ENCODE results near the gene RPAIN.

Gene RPAIN

GRCh38 chr17:5473906-5474305 lies 53.9 kb downstream of the RPAIN start:
- TF ChIP-seq CTBP1 (IDR thresholded peaks at IDR 0.05; ENCODE audit: borderline replicate concordance) (no peak), SP1 (IDR thresholded peaks at IDR 0.05) (no peak), L3MBTL2 (conservative IDR thresholded peaks at IDR 0.05) (no peak), SUZ12 (IDR thresholded peaks at IDR 0.05) (no peak), ARNT (IDR thresholded peaks at IDR 0.05) (no peak), NFRKB (IDR thresholded peaks at IDR 0.05) (no peak), FOXK2 (IDR thresholded peaks at IDR 0.05) (no peak), TARDBP (IDR thresholded peaks at IDR 0.05) (no peak), BHLHE40 (IDR thresholded peaks at IDR 0.05; ENCODE audit: borderline replicate concordance) (no peak), HDGF (IDR thresholded peaks at IDR 0.05; ENCODE audit: borderline replicate concordance) (no peak), ZNF384 (IDR thresholded peaks at IDR 0.05) (no peak), FOXM1 (IDR thresholded peaks at IDR 0.05; ENCODE audit: borderline replicate concordance) (no peak), FOXA1 (IDR thresholded peaks at IDR 0.05) (no peak), ELF4 (IDR thresholded peaks at IDR 0.05) (no peak), LEF1 (IDR thresholded peaks at IDR 0.05; ENCODE audit: borderline replicate concordance) (no peak)
- ChIA-PET CTCF (no interaction called here), POLR2A (interaction anchor here (2.1 kb wide), 1 partner anchor 13 kb away, joined by 8 read pairs; the partner anchor contains the start of genes DERL2 and MIS12)
- DNase-seq (ENCODE audit: extremely low spot score): no peak

GRCh38 chr17:5478992-5479391 lies 59.0 kb downstream of the RPAIN start:
- CTCF ChIA-PET: no interaction called here
- DNase-seq (ENCODE audit: extremely low spot score): no peak
- POLR2A ChIA-PET: no interaction called here
- no peak for TF ChIP-seq PKNOX1 (IDR thresholded peaks at IDR 0.05)
- TF ChIP-seq ZNF384 (IDR thresholded peaks at IDR 0.05): no peak
- no peak for TF ChIP-seq FOXM1 (IDR thresholded peaks at IDR 0.05; ENCODE audit: borderline replicate concordance)
- TF ChIP-seq FOXA1 (IDR thresholded peaks at IDR 0.05): no peak
- no peak for TF ChIP-seq ELF4 (IDR thresholded peaks at IDR 0.05)

GRCh38 chr17:5480962-5481361 lies 61.0 kb downstream of the RPAIN start:
- DNase-seq (ENCODE audit: extremely low spot score): no peak
- TF ChIP-seq ARNT (IDR thresholded peaks at IDR 0.05): no peak
- no peak for TF ChIP-seq ELF4 (IDR thresholded peaks at IDR 0.05)
- no peak for TF ChIP-seq FOXM1 (IDR thresholded peaks at IDR 0.05; ENCODE audit: borderline replicate concordance)
- TF ChIP-seq SP1 (IDR thresholded peaks at IDR 0.05): no peak
- TF ChIP-seq HDGF (IDR thresholded peaks at IDR 0.05; ENCODE audit: borderline replicate concordance): no peak
- TF ChIP-seq BHLHE40 (IDR thresholded peaks at IDR 0.05; ENCODE audit: borderline replicate concordance): no peak
- no peak for TF ChIP-seq SUZ12 (IDR thresholded peaks at IDR 0.05)
- TF ChIP-seq ZNF384 (IDR thresholded peaks at IDR 0.05): no peak
- no peak for TF ChIP-seq NFRKB (IDR thresholded peaks at IDR 0.05)
- no peak for TF ChIP-seq PKNOX1 (IDR thresholded peaks at IDR 0.05)
- no peak for TF ChIP-seq LEF1 (IDR thresholded peaks at IDR 0.05; ENCODE audit: borderline replicate concordance)
- ChIA-PET POLR2A (no interaction called here), CTCF (no interaction called here)

GRCh38 chr17:5481451-5481850 lies 61.5 kb downstream of the RPAIN start:
- ChIA-PET CTCF (no interaction called here), POLR2A (no interaction called here)
- DNase-seq (ENCODE audit: extremely low spot score): no peak
- TF ChIP-seq SP1 (IDR thresholded peaks at IDR 0.05) (no peak), NFRKB (IDR thresholded peaks at IDR 0.05) (no peak), L3MBTL2 (conservative IDR thresholded peaks at IDR 0.05) (no peak), FOXM1 (IDR thresholded peaks at IDR 0.05; ENCODE audit: borderline replicate concordance) (no peak), FOXK2 (IDR thresholded peaks at IDR 0.05) (no peak), LEF1 (IDR thresholded peaks at IDR 0.05; ENCODE audit: borderline replicate concordance) (no peak), PKNOX1 (IDR thresholded peaks at IDR 0.05) (no peak), ZNF384 (IDR thresholded peaks at IDR 0.05) (no peak), TARDBP (IDR thresholded peaks at IDR 0.05) (no peak), FOXA1 (IDR thresholded peaks at IDR 0.05) (no peak)
